ENCODE data around the gene ZBTB47.

Gene ZBTB47

DNA sequence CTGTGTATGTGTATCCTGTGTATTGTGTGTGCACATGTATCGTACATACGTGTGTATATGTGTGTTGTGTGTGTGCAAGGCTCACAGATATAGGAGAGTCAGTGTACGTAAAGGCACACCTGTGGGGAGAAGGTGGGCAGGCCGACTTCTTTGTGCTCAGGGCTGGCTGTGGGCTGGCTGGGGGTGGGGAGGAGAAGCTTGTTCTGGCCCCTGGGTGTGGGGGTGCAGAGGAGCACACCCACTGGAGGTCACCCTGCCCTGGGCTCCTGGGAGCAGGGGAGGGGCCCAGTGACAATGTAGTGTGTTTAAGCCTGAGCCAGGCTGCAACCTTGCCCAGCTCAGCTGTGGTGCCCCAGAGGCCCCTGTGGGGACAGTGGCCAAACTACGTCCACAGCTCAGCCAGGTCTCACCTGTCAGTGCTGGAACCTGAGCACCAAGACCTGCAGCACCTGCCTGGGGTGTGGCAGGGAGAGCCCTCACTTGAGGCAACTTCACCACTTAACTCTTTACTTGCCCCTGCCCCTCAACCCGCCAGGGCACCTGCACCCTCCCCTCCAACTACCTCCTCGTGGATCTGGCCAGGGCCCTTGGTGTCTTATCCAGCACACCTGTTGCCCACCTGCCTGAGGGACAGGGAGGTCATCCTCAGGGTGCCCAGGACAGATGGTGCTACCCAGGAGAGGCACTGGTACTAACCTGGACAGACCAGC lies 51.7 kb downstream of the ZBTB47 start:
- TF ChIP-seq EZH2 (IDR thresholded peaks at IDR 0.05; ENCODE audit: borderline replicate concordance, low read depth, low read length, severe bottlenecking) = no peak
- TF ChIP-seq, protein P1, sequence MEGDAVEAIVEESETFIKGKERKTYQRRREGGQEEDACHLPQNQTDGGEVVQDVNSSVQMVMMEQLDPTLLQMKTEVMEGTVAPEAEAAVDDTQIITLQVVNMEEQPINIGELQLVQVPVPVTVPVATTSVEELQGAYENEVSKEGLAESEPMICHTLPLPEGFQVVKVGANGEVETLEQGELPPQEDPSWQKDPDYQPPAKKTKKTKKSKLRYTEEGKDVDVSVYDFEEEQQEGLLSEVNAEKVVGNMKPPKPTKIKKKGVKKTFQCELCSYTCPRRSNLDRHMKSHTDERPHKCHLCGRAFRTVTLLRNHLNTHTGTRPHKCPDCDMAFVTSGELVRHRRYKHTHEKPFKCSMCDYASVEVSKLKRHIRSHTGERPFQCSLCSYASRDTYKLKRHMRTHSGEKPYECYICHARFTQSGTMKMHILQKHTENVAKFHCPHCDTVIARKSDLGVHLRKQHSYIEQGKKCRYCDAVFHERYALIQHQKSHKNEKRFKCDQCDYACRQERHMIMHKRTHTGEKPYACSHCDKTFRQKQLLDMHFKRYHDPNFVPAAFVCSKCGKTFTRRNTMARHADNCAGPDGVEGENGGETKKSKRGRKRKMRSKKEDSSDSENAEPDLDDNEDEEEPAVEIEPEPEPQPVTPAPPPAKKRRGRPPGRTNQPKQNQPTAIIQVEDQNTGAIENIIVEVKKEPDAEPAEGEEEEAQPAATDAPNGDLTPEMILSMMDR (IDR thresholded peaks at IDR 0.05; ENCODE audit: borderline replicate concordance, extremely low read depth, low read length, poor library complexity, severe bottlenecking) = no peak
- no peak for DNase-seq
- no peaks in the 10 kb centered on the region for H3K9me3 ChIP-seq (ENCODE audit: insufficient read depth, low read length, severe bottlenecking)
- H4K20me1 ChIP-seq (ENCODE audit: insufficient read depth, low read length) = peaks cover 23% of the 10 kb centered on the region
- no peak for ATAC-seq (ENCODE audit: insufficient read depth, low read depth)
- no peak overlapping the region for H2AFZ ChIP-seq (ENCODE audit: low read depth, low read length)
- H3K27me3 ChIP-seq (ENCODE audit: insufficient read depth, low read length, poor library complexity) = peaks cover 3% of the 10 kb centered on the region
- no peak overlapping the region for H3K4me3 ChIP-seq (ENCODE audit: low read depth in 1 of 2, low read length in 2 of 2)
- H3K79me2 ChIP-seq (ENCODE audit: insufficient read depth, low read length) = no peaks in the 10 kb centered on the region
- H3K36me3 ChIP-seq (ENCODE audit: insufficient read depth, low read length) = no peaks in the 10 kb centered on the region
- H3K4me1 ChIP-seq (ENCODE audit: insufficient read depth, low read length) = no peaks in the 10 kb centered on the region
- H3K27ac ChIP-seq (ENCODE audit: low read length) = no peak overlapping the region
- H3K9ac ChIP-seq (ENCODE audit: low read depth, low read length) = no peak overlapping the region
- no peak overlapping the region for H3K4me2 ChIP-seq (ENCODE audit: insufficient read depth, low read length)

DNA sequence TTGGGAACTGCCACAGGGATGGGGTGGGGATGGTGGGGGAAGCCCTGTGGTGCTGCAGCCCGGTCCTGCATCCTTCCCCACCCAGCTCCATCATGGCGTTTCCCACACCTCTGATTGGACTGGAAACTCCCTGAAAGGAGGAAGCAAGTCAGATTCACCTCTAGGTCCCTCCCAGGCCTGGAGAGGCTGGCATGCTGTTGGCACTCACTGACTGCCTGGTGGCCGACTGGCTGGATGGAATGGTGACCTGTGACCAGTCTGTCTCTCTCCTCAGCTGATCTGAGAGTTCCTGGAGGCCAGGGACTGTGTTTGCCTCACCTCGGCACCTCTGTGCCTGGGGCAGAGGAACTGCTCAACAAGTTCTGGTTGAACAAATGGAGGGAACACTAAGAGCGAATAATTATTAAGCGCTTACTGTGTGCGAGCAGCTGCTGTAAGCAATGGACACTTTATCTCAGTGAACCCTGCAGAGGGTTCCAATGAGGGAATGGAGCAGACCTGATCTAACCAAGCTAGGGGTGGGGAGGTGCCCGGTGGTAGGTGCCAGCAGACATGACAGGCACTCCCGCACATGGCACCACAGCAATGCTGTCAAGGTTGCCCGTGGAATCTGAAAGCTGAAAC lies 52.6 kb downstream of the ZBTB47 start:
- H3K9ac ChIP-seq (ENCODE audit: low read depth, low read length) = no peak overlapping the region
- H3K4me3 ChIP-seq (ENCODE audit: low read depth in 1 of 2, low read length in 2 of 2) = no peak overlapping the region
- H2AFZ ChIP-seq (ENCODE audit: low read depth, low read length) = no peak overlapping the region
- no peak for DNase-seq
- no peaks in the 10 kb centered on the region for H3K9me3 ChIP-seq (ENCODE audit: insufficient read depth, low read length, severe bottlenecking)
- H3K4me1 ChIP-seq (ENCODE audit: insufficient read depth, low read length) = no peaks in the 10 kb centered on the region
- H3K4me2 ChIP-seq (ENCODE audit: insufficient read depth, low read length) = no peak overlapping the region
- H4K20me1 ChIP-seq (ENCODE audit: insufficient read depth, low read length) = peaks cover 22% of the 10 kb centered on the region
- H3K79me2 ChIP-seq (ENCODE audit: insufficient read depth, low read length) = no peaks in the 10 kb centered on the region
- TF ChIP-seq, protein P1 (IDR thresholded peaks at IDR 0.05; ENCODE audit: borderline replicate concordance, extremely low read depth, low read length, poor library complexity, severe bottlenecking) = no peak
- TF ChIP-seq EZH2 (IDR thresholded peaks at IDR 0.05; ENCODE audit: borderline replicate concordance, low read depth, low read length, severe bottlenecking) = no peak
- no peaks in the 10 kb centered on the region for H3K36me3 ChIP-seq (ENCODE audit: insufficient read depth, low read length)
- no peak overlapping the region for H3K27ac ChIP-seq (ENCODE audit: low read length)
- H3K27me3 ChIP-seq (ENCODE audit: insufficient read depth, low read length, poor library complexity) = peaks cover 3% of the 10 kb centered on the region
- ATAC-seq (ENCODE audit: insufficient read depth, low read depth) = no peak

DNA sequence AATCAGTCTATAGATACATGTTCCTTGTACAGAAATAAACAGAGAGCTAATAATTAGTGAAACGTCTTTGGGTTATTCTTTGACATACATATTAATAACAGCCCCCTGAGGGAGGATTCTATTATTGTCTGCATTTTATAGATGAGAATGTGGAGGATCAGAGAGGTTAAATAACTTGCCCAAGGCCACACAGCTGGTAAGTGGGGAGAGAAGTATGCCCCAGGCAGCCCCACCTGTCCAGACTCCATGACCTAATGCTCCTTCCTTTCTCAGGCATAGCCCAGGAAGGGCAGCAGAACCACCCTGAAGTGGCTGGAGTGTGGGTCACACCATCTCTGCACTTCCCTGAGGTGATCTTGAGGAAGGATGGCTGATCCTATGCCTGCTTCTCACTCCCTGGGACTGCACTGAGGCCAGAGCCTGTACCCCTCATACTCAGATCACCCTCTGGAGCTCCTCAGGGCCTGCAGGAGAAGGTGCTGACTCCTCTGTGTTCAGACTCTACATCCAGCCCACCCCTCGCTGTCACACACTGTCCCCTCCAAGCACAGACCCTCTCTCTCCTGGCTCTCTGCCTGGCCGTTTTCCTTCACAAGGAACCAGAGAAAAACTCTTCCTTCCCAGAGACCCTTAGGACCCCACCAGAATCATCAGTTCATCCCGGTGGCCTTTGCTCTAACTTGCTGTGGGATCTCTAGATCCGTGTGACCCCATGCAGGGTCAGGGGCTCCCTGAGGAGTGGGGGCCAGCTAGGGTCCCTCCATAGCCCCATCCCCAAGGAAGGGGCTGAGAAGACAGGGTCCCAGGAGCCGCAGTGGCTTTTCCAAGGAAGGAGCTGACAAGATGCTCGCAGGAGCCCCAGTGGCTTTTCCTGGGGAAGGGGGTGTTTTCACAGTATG lies 53.5 kb downstream of the ZBTB47 start:
- TF ChIP-seq, protein P1 (IDR thresholded peaks at IDR 0.05; ENCODE audit: borderline replicate concordance, extremely low read depth, low read length, poor library complexity, severe bottlenecking) = no peak
- no peak for TF ChIP-seq EZH2 (IDR thresholded peaks at IDR 0.05; ENCODE audit: borderline replicate concordance, low read depth, low read length, severe bottlenecking)
- Histone ChIP-seq H3K9me3 (ENCODE audit: insufficient read depth, low read length, severe bottlenecking) (no peaks in the 10 kb centered on the region), H3K4me3 (ENCODE audit: low read depth in 1 of 2, low read length in 2 of 2) (no peak overlapping the region), H3K79me2 (ENCODE audit: insufficient read depth, low read length) (no peaks in the 10 kb centered on the region), H3K27ac (ENCODE audit: low read length) (no peak overlapping the region), H4K20me1 (ENCODE audit: insufficient read depth, low read length) (peaks cover 16% of the 10 kb centered on the region), H3K4me1 (ENCODE audit: insufficient read depth, low read length) (no peaks in the 10 kb centered on the region), H3K27me3 (ENCODE audit: insufficient read depth, low read length, poor library complexity) (peaks cover 3% of the 10 kb centered on the region), H3K9ac (ENCODE audit: low read depth, low read length) (no peak overlapping the region), H3K36me3 (ENCODE audit: insufficient read depth, low read length) (no peaks in the 10 kb centered on the region), H3K4me2 (ENCODE audit: insufficient read depth, low read length) (no peak overlapping the region), H2AFZ (ENCODE audit: low read depth, low read length) (no peak overlapping the region)
- no peak for ATAC-seq (ENCODE audit: insufficient read depth, low read depth)
- DNase-seq = no peak

Data from DND-41 (cell line).